ENCODE data around the gene OXTR. TPM values are rescaled to one million over a fixed set of nuclear protein-coding genes. Genes with fewer than 3 reads are reported as not detected.
A peak's percentile ranks its signal among the peaks of the same experiment; 100 is the strongest.
"Not testable (repeated sequence)": the region's sequence is repeated elsewhere in the genome, so short reads cannot be mapped to it uniquely, and the experiment has no call there.

The OXTR gene
- total RNA-seq, 1 donor from 2014 or later = 0.07 TPM

DNA sequence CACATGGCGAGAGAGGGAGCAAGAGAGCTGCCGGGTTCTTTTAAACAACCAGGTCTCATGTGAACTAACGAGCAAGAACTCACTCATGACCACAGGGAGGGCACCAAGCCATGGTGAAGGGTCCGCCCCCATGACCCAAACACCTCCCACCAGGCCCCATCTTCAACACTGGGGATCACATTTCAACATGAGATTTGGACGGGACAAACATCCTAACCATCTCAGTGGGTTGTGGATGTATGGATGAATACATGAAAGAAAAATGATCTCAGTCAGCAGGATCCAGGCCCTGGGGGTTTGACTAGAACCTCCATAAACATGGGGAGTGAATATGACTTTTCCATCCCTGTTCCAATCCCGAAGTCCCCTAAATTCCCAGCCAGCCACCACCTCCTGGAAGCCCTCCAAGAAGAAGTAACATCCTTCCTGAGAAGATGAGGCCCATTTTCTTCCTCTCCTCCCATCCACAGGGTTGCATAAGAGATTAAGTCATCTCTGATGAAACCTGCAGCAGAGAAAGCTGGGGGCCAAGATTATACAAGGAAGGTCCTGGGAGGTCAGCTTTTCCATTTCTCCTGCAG is 26.3 kb downstream of the OXTR start:
- no peak for DNase-seq (ENCODE audit: low read depth, low spot score)

DNA sequence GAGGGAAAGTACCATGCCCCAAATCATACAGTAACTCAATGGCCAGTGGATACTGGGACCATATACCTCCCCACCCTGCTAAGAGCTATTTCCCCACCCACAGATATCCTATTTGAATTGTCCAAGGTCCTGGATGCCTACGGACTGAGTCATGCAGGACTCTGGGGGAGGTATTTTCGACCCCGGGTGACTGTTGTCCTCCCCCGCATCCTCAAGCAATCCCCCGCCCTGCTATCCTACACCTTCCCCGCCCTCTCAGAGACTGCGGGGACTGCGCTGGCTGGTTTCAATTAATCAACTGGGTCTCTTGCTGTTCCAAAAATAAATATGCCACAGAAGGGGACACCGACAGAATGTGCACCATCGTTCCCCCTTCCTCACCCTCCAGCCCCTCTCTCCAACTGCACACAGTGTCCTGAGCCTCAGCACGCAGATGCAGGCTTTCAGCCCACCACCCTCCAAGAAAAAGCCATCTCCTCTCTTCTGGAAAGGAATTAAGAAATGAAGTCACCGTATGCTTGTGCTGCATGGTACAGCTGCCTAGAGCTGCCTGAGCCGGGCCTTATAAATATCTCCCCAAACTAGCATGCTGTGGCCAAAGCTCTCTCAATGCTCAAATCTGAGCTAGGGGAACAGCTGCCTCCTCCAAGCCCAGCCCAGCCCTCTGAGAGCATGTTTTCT is 27.7 kb downstream of the OXTR start:
- DNase-seq (ENCODE audit: low read depth, low spot score) = peak; percentile 19

DNA sequence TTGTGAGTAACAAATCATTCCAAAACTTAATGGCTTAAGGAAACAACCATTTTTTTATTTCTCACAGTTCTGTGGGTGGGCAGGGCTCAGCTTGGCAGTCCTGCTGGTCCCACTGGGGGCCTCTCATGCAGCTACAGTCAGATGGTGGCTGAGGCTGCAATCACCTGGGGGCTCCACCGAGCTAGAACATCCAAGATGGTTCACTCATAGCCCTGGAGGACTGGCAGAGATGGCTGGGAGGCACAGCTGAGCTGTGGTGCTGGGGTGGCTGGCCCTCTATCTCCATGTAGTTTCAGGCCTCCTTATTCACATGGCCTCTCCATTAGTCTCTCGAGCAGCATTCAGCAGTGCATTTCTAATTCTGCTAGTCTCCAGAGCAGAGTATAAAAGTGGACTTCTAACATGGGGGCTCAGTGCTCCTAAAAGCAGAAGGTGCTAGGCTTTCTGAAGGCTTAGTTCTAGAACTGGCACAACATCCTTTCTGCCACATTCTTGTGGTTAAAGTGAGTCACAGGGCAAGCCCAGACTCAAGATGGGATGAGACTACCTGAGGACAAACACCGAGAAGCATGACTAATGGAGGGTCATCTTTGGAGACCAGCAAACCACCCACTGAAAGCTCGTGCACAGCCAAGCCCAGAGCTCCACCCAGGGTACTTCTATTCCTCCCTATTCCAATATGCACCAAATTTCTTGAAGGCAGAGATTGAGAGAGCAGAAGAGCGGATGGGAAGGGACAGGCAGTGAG is 29.5 kb downstream of the OXTR start:
- no peak for DNase-seq (ENCODE audit: low read depth, low spot score)

GRCh38 chr3:8738639-8739038 is 30.8 kb downstream of the OXTR start:
- no peak for DNase-seq (ENCODE audit: low read depth, low spot score)

DNA sequence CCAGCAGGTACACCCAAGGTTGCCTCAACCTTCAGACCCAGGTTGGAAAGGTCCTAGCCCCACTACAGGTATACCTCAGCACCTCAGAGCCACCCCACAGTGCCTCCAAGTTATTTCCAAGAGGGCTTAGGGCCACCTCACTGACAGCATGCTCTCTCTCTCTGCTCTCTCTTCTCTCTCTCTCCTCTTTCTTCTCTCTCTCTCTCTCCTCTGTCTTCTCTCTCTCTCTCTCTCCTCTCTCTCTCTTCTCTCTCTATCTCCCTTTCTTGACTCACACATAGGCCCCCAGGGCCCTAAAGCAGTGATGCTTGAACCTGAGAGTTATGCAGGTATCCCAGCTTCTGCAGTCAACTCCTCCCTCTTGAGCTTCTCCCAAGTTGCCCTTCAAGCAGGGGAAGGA is 31.6 kb downstream of the OXTR start:
- no peak for DNase-seq (ENCODE audit: low read depth, low spot score)

GRCh38 chr3:8737301-8737700 is 32.1 kb downstream of the OXTR start:
- DNase-seq (ENCODE audit: low read depth, low spot score) = no peak

GRCh38 chr3:8736436-8736835 is 33.0 kb downstream of the OXTR start:
- no peak for DNase-seq (ENCODE audit: low read depth, low spot score)

GRCh38 chr3:8734908-8735307 is 34.5 kb downstream of the OXTR start:
- no peak for DNase-seq (ENCODE audit: low read depth, low spot score)

- no peak for DNase-seq (ENCODE audit: low read depth, low spot score)
Measured at GRCh38 chr3:8734137-8734878, 35.1 kb downstream of the OXTR start.

DNA sequence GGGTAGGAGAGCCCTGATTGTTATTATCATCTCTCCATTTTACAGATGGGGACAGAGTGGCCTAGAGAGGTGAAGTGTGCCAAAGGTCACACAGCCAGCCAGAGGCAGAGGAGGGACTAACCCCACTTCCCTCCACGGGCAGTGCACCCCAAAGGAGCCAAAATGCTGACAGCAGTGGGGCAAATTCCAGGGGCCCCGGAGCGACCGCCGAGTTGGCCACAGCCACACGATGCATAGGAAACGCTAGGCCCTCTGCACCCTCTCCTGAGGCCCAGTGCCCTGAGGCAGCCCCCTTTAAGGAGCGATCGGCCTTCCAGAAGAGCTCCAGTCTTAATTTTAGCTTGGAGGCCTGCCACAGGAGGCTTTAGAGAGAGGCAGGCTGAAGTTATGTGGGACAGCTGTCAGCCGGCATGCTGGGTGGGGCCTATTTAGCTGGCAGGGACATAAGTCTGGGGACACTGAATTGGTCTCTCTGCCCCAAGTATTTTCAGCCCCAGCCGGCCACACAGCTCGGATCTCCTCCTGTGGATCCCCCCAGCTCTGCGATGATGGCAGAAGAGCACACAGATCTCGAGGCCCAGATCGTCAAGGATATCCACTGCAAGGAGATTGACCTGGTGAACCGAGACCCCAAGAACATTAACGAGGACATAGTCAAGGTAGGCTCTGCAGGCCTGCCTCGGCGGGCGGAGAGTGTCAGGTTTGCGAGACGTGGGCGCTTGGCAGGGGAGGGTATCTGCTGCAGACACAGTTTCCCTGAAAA is 35.9 kb downstream of the OXTR start, which contains the start of gene CAV3:
Gene CAV3, plus strand, starts transcription at position 471 of the 763 bp plus-strand sequence. Its CDS starts 75 bp downstream, at position 546.
- no peak for DNase-seq (ENCODE audit: low read depth, low spot score)

DNA sequence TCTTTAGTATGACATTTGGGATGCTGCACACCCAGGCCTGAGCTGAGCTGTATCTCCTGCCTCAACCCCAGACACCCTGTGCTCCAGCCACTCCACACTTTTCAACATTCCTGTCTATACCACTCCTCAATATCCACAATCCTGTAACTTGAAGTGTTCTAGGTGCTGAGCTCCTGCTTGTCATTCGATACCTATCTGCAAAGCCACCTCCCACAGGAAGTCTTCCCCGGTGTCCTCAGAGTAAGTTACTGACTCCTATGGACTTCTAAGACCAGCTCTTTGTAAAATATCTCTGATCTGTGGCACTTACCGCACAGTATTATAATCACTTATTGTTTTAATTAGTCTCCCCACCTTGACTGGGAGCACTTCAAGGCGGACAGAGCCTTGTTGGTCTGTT is 37.0 kb downstream of the OXTR start:
- DNase-seq (ENCODE audit: low read depth, low spot score) = no peak

- no peak for DNase-seq (ENCODE audit: low read depth, low spot score)
Measured at GRCh38 chr3:8730656-8731055, 38.8 kb downstream of the OXTR start.

DNA sequence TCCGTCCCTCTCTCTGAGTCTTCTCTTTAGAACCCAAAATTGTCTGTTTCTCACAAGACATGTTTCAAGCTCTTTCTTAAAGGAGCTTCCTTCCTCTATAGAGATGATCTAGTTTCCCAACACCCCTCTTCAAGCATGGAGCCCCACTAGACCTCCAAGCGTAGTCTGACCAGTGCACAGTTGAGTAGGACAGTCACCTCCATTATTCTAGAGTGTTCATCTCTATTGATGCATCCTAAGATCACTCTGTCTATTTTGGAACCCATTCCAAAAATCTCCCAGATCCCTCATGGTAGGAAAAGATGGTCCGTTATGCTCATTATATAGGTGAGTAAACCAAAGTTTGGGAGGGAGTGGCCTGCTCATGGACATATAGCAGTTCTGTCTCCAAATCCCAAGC is 39.9 kb downstream of the OXTR start:
- no peak for DNase-seq (ENCODE audit: low read depth, low spot score)

- DNase-seq (ENCODE audit: low read depth, low spot score) = no peak
Measured at GRCh38 chr3:8727605-8728512, 41.6 kb downstream of the OXTR start.

DNA sequence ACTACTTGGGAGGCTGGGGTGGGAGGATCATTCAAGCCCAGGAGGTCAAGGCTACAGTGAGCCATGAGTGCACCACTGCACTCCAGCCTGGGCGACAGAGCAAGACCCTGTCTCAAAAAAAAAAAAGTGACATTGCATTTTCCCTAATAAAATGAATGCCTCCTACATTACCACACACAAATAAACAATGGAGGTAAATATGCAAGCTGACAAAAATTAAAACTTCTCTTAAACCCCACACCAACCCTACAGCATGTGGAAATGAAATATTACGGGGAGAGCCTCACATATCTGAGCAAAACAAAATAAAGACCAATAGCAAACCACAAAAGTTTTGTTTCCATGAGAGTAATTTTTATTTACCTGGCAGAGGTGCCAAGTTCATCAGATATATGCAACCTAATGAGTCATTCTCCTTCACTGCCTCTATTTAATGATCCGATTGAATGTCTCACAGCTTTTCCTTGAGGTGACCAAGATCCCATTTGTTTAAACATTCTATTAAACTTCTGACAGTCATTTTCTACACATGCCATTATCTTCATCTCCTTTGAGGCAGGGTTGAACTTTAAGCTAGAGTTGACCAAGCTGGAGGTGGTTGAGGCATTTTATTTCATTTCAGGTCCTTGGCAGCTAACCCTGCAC is 45.2 kb downstream of the OXTR start:
- DNase-seq (ENCODE audit: low read depth, low spot score) = no peak

DNA sequence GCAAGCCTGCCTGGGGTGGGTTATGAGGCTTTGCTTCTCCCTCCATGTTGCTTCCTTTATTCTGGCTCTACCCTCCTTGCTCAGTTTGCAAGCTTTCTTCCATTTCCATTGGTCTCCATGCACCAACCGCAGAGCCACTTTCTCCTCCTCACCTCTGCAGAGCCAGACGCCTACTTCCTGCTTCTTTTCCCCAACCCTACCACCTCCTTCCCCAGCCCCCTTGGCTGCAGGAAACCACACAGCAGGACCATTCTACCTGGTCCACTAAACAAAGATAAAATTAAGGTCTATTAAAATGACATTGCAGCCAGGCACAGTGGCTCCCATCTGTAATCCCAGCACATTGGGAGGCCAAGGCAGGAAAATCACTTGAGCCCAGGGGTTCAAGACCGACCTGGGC is 45.8 kb downstream of the OXTR start:
- no peak for DNase-seq (ENCODE audit: low read depth, low spot score)

- DNase-seq (ENCODE audit: low read depth, low spot score) = no peak
Measured at GRCh38 chr3:8722808-8723207, 46.6 kb downstream of the OXTR start.

DNA sequence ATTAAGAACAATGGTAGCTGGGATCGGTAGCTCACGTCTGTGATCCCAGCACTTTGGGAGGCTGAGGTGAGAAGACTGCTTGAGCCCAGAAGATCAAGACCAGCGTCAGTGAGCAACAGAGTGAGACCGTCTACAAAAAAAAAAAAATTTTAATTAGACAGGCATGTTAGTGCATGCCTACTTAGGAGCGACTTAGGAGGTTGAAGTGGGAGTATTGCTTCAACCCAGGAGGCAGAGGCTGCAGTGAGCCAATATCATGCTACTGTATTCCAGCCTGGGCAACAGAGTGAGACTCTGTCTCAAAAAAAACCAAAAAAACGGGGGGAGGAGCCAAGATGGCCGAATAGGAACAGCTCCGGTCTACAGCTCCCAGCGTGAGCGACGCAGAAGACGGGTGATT is 53.7 kb downstream of the OXTR start:
- DNase-seq (ENCODE audit: low read depth, low spot score) = not testable (repeated sequence)

GRCh38 chr3:8713901-8714759 is 55.3 kb downstream of the OXTR start:
- no peak for DNase-seq (ENCODE audit: low read depth, low spot score)

Data from pulmonary artery endothelial cell (primary cell).